ENCODE data around the gene KLF1.
"Not testable (repeated sequence)": the region's sequence is repeated elsewhere in the genome, so short reads cannot be mapped to it uniquely, and the experiment has no call there.

Gene KLF1

GRCh38 chr19:12864721-12865715 is 22.0 kb downstream of the KLF1 start:
- TF ChIP-seq, protein P1, sequence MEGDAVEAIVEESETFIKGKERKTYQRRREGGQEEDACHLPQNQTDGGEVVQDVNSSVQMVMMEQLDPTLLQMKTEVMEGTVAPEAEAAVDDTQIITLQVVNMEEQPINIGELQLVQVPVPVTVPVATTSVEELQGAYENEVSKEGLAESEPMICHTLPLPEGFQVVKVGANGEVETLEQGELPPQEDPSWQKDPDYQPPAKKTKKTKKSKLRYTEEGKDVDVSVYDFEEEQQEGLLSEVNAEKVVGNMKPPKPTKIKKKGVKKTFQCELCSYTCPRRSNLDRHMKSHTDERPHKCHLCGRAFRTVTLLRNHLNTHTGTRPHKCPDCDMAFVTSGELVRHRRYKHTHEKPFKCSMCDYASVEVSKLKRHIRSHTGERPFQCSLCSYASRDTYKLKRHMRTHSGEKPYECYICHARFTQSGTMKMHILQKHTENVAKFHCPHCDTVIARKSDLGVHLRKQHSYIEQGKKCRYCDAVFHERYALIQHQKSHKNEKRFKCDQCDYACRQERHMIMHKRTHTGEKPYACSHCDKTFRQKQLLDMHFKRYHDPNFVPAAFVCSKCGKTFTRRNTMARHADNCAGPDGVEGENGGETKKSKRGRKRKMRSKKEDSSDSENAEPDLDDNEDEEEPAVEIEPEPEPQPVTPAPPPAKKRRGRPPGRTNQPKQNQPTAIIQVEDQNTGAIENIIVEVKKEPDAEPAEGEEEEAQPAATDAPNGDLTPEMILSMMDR (IDR thresholded peaks at IDR 0.05; ENCODE audit: low read depth, low read length), result no peak
- no peak overlapping the region for H3K4me3 ChIP-seq (ENCODE audit: low read depth, low read length)

DNA sequence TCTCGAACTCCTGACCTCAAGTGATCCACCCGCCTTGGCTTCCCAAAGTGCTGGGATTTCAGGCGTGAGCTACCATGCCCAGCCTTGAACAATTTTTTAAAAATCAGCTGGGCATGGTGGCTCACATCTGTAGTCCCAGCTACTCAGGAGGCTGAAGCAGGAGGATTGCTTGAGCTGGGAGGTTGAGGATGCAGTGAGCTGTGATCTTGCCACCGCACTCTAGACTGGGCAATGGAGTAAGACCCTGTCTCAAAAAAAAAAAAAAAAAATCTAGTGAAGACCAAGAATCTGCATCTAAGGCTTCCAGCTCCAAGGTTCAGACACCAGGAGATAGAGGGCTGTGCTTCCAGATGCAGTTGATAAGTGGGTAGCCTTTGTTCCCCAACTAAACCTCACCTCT is 22.9 kb downstream of the KLF1 start:
- no peak overlapping the region for H3K4me3 ChIP-seq (ENCODE audit: low read depth, low read length)
- TF ChIP-seq, protein P1 (IDR thresholded peaks at IDR 0.05; ENCODE audit: low read depth, low read length), result no peak

DNA sequence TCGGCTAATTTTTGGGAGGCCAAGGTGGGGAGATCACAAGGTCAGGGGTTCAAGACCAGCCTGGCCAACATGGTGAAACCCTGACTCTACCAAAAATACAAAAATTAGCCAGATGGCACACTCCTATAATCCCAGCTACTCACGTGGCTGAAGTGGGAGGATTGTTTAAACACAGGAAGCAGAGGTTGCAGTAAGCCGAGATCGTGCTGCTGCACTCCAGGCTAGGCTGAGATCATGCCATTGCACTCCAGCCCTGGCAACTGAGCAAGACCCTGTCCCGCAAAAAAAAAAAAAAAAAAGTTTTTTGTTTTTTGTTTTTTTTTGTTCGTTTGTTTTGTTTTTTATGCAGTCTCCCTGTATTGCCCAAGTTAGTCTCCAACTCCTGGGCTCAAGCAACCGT is 27.5 kb downstream of the KLF1 start:
- no peak overlapping the region for H3K4me3 ChIP-seq (ENCODE audit: low read depth, low read length)
- TF ChIP-seq, protein P1 (IDR thresholded peaks at IDR 0.05; ENCODE audit: low read depth, low read length), result no peak

GRCh38 chr19:12858041-12858928 is 28.7 kb downstream of the KLF1 start:
- no peak overlapping the region for H3K4me3 ChIP-seq (ENCODE audit: low read depth, low read length)
- TF ChIP-seq, protein P1 (IDR thresholded peaks at IDR 0.05; ENCODE audit: low read depth, low read length), result no peak

GRCh38 chr19:12856653-12857052 is 30.3 kb downstream of the KLF1 start:
- TF ChIP-seq, protein P1 (IDR thresholded peaks at IDR 0.05; ENCODE audit: low read depth, low read length), result no peak
- H3K4me3 ChIP-seq (ENCODE audit: low read depth, low read length), result no peak overlapping the region

GRCh38 chr19:12847159-12848139 is 39.6 kb downstream of the KLF1 start:
- H3K4me3 ChIP-seq (ENCODE audit: low read depth, low read length), result peak overlapping the region; percentile 29; the same call in 1 of the 2 replicates
- TF ChIP-seq, protein P1 (IDR thresholded peaks at IDR 0.05; ENCODE audit: low read depth, low read length), result peak; percentile 92

DNA sequence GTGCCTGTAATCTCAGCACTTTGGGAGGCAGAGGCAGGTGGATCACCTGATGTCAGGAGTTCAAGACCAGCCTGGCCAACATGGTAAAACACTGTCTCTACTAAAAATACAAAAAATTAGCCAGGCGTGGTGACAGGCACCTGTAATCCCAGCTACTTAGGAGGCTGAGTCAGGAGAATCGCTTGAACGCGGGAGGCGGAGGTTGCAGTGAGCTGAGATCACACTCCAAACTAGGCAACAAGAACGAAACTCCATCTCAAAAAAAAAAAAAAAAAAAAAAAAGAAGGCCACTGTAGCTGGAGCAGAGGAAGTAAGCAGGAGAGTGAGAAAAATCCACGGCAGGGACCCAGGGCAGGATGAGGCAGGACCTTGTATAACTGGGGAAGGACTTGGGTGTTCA is 40.4 kb downstream of the KLF1 start:
- H3K4me3 ChIP-seq (ENCODE audit: low read depth, low read length), result not testable (repeated sequence)

Data from WI38 (cell line).